ENCODE results near the gene HMGB3. TPM values are rescaled to one million over a fixed set of nuclear protein-coding genes. Genes with fewer than 3 reads are reported as not detected.

HMGB3 gene
- total RNA-seq, 1 donor from 2014 or later: 1.7 TPM

Small RNA genes within 50 kb of the gene (small RNA-seq; reads per million reads assigned to genes)
- gene RNA5SP525 (not detected), gene RNU6-383P (not detected), gene RPL12P50 (not detected)

Other genes with a start within 250 kb of the HMGB3 start
- 23.8 TPM for gene CD99L2, start 84.7 kb upstream of the HMGB3 start, total RNA-seq
- not detected for gene GPR50, start 193.2 kb downstream of the HMGB3 start, total RNA-seq

Data from vagina (tissue), 1 donor.